ENCODE data around the gene SLC9A1. TPM values are rescaled to one million over a fixed set of nuclear protein-coding genes. Genes with fewer than 3 reads are reported as not detected.

Gene SLC9A1
- total RNA-seq, 2 experiments from 2014 or later = 23.9 to 24.2 TPM

- POLR2A ChIA-PET = no interaction called here
- CTCF ChIA-PET = interaction anchor here (1.1 kb wide), 1 partner anchor 70 kb away, joined by 4 read pairs; no protein-coding TSS in a partner anchor
These were observed 38.7 kb downstream of the SLC9A1 start for GRCh38 chr1:27116232-27116631.

GRCh38 chr1:27114546-27114945, 40.4 kb downstream of the SLC9A1 start:
- ChIA-PET POLR2A (interaction anchor here (0.5 kb wide), 1 partner anchor 207 kb away, joined by 8 read pairs; the partner anchor contains the start of gene TMEM222), CTCF (interaction anchor here (1.0 to 1.3 kb wide), 3 partner anchors 12 to 218 kb away, joined by 3 to 8 read pairs (median 4); no protein-coding TSS in a partner anchor)

- CTCF ChIA-PET = interaction anchor here (0.6 to 2.8 kb wide), 5 partner anchors 11 to 68 kb away, joined by 3 to 17 read pairs (median 4); partner anchors contain the start of gene SLC9A1
- POLR2A ChIA-PET = interaction anchor here (2.5 kb wide), 1 partner anchor 41 kb away, joined by 13 read pairs; the partner anchor contains the start of gene SLC9A1
These were observed 41.1 kb downstream of the SLC9A1 start for GRCh38 chr1:27113861-27114260.

GRCh38 chr1:27111626-27112573, 43.0 kb downstream of the SLC9A1 start:
- CTCF ChIA-PET = interaction anchor here (0.6 to 2.8 kb wide), 11 partner anchors 10 to 173 kb away, joined by 3 to 17 read pairs (median 6); partner anchors contain the start of gene SLC9A1
- POLR2A ChIA-PET = interaction anchor here (0.9 to 2.5 kb wide), 4 partner anchors 24 to 43 kb away, joined by 3 to 13 read pairs (median 4); partner anchors contain the start of gene SLC9A1

- CTCF ChIA-PET = interaction anchor here (1.0 to 1.4 kb wide), 4 partner anchors 31 to 191 kb away, joined by 3 to 5 read pairs (median 3); partner anchors contain the start of gene SLC9A1
- POLR2A ChIA-PET = interaction anchor here (0.6 to 0.9 kb wide), 5 partner anchors 27 to 627 kb away, joined by 3 to 13 read pairs (median 4); partner anchors contain the start of gene SLC9A1
These were observed 45.7 kb downstream of the SLC9A1 start for GRCh38 chr1:27109103-27109822.

- POLR2A ChIA-PET = interaction anchor here (0.9 kb wide), 1 partner anchor 46 kb away, joined by 8 read pairs; the partner anchor contains the start of gene SLC9A1
These were observed 46.3 kb downstream of the SLC9A1 start for GRCh38 chr1:27108588-27108987.

GRCh38 chr1:27106561-27107323, 48.2 kb downstream of the SLC9A1 start:
- CTCF ChIA-PET = no interaction called here
- POLR2A ChIA-PET = no interaction called here

More at GRCh38 chr1:27108588-27108987, 46.3 kb downstream of the SLC9A1 start:
- CTCF ChIA-PET = interaction anchor here (1.0 to 1.4 kb wide), 3 partner anchors 46 to 192 kb away, joined by 3 to 5 read pairs (median 3); partner anchors contain the start of gene SLC9A1

- ChIA-PET POLR2A (no interaction called here), CTCF (interaction anchor here (0.8 kb wide), 1 partner anchor 196 kb away, joined by 3 read pairs; no protein-coding TSS in a partner anchor)
These were observed 49.9 kb downstream of the SLC9A1 start for GRCh38 chr1:27105018-27105417.

- CTCF ChIA-PET = interaction anchor here (0.6 to 8.6 kb wide), 17 partner anchors 8 to 340 kb away, joined by 3 to 120 read pairs (median 6); no protein-coding TSS in a partner anchor
- POLR2A ChIA-PET = no interaction called here
These were observed 51.4 kb downstream of the SLC9A1 start for GRCh38 chr1:27103498-27103897.

- ChIA-PET POLR2A (no interaction called here), CTCF (interaction anchor here (0.5 to 8.6 kb wide), 33 partner anchors 9 to 1051 kb away, joined by 3 to 120 read pairs (median 4); no protein-coding TSS in a partner anchor)
These were observed 52.0 kb downstream of the SLC9A1 start for GRCh38 chr1:27102707-27103468.

GRCh38 chr1:27102134-27102706, 52.7 kb downstream of the SLC9A1 start:
- CTCF ChIA-PET = interaction anchor here (0.5 to 8.6 kb wide), 32 partner anchors 8 to 1051 kb away, joined by 3 to 120 read pairs (median 4); partner anchors contain the start of gene SLC9A1
- POLR2A ChIA-PET = no interaction called here

- POLR2A ChIA-PET = no interaction called here
- CTCF ChIA-PET = interaction anchor here (0.6 to 8.6 kb wide), 20 partner anchors 10 to 1188 kb away, joined by 3 to 120 read pairs (median 5); partner anchors contain the start of gene SLC9A1
These were observed 53.2 kb downstream of the SLC9A1 start for GRCh38 chr1:27101696-27102095.

- POLR2A ChIA-PET = no interaction called here
These were observed 53.9 kb downstream of the SLC9A1 start for GRCh38 chr1:27101054-27101491.

GRCh38 chr1:27100335-27101053, 54.4 kb downstream of the SLC9A1 start:
- CTCF ChIA-PET = interaction anchor here (0.6 to 8.6 kb wide), 8 partner anchors 11 to 197 kb away, joined by 3 to 120 read pairs (median 4); partner anchors contain the start of gene SLC9A1
- POLR2A ChIA-PET = no interaction called here

More at GRCh38 chr1:27101054-27101491, 53.9 kb downstream of the SLC9A1 start:
- CTCF ChIA-PET = interaction anchor here (0.6 to 8.6 kb wide), 7 partner anchors 11 to 1189 kb away, joined by 3 to 120 read pairs (median 4); partner anchors contain the start of gene SLC9A1

- ChIA-PET POLR2A (interaction anchor here (0.6 kb wide), 1 partner anchor 133 kb away, joined by 5 read pairs; no protein-coding TSS in a partner anchor), CTCF (interaction anchor here (0.6 to 8.6 kb wide), 10 partner anchors 12 to 498 kb away, joined by 3 to 120 read pairs (median 4); partner anchors contain the start of gene SLC9A1)
These were observed 55.2 kb downstream of the SLC9A1 start for GRCh38 chr1:27099587-27100334.

All from activated CD8-positive, alpha-beta memory T cell treated with anti-CD3 and anti-CD28 coated beads for 36 hours (primary cell).